Activated T-cell treated with anti-CD3 and anti-CD28 coated beads, Interleukin-2, amount 50 U/mL, for 72 hours (primary cell): ENCODE measurements around the gene EXOC4. TPM values are rescaled to one million over a fixed set of nuclear protein-coding genes. Genes with fewer than 3 reads are reported as not detected.

Source experiments
- ATAC-seq, 2 donors: fragments of 150-1000 bp; cut with Tn5 transposase; replicated peaks in 1 of 2; 2 replicates each; pipeline ENCODE4 v1.10.0; 2021; ENCODE audit warnings: moderate library complexity in 2 of 2, mild to moderate bottlenecking in 1 of 2
- DNase-seq, 2 donors: peaks; one replicate each; pipeline ENCODE4 v3.0.0; 2021 to 2022; ENCODE audit warnings: mixed read lengths in 1 of 2
- H3K27ac Mint-ChIP-seq: one replicate; pipeline ENCODE4 v1.8.0; 2022; ENCODE audit warnings: mild to moderate bottlenecking, moderate library complexity, mixed read lengths
- H3K27me3 Mint-ChIP-seq: one replicate; pipeline ENCODE4 v1.8.0; 2022; ENCODE audit warnings: low read depth, mixed read lengths
- H3K36me3 Mint-ChIP-seq, 2 donors: one replicate each; pipeline ENCODE4 v1.8.0; 2022; ENCODE audit warnings: mixed read lengths in 2 of 2, mild to moderate bottlenecking in 1 of 2; ENCODE audit not compliant: insufficient read depth in 2 of 2
- H3K4me1 Mint-ChIP-seq: one replicate; pipeline ENCODE4 v1.8.0; 2022; ENCODE audit warnings: low read depth, mixed read lengths
- H3K4me3 Mint-ChIP-seq, 2 donors: one replicate each; pipeline ENCODE4 v1.8.0; 2022; ENCODE audit warnings: mild to moderate bottlenecking in 2 of 2, mixed read lengths in 2 of 2, moderate library complexity in 2 of 2
- H3K9me3 Mint-ChIP-seq, 2 donors: one replicate each; pipeline ENCODE4 v1.8.0; 2022; ENCODE audit warnings: mixed read lengths in 2 of 2
- total RNA-seq, 2 donors: library from RNA; stranded (reverse); gene quantifications; one replicate each; pipeline ENCODE4 v1.2.3, GENCODE V29; 2022

EXOC4 gene
- total RNA-seq, 2 donors from 2014 or later: 74.1 to 76.3 TPM

- H3K4me3 Mint-ChIP-seq: no peak overlapping the region
- peaks cover 22 to 26% of the 10 kb centered on the region in 2 donors for H3K9me3 Mint-ChIP-seq
- ATAC-seq: no peak
- peaks cover 29 to 56% of the 10 kb centered on the region in 2 donors for H3K36me3 Mint-ChIP-seq
- no peaks in the 10 kb centered on the region for H3K4me1 Mint-ChIP-seq
- H3K27me3 Mint-ChIP-seq: no peaks in the 10 kb centered on the region
- H3K27ac Mint-ChIP-seq: no peak overlapping the region
- no peak for DNase-seq
Observed at GRCh38 chr7:133339772-133340171, 86.9 kb downstream of the EXOC4 start.

GRCh38 chr7:133344275-133344674 is 91.4 kb downstream of the EXOC4 start:
- DNase-seq: no peak
- Mint-ChIP-seq H3K4me1 (peaks cover 3% of the 10 kb centered on the region), H3K4me3 (no peak overlapping the region), H3K27me3 (no peaks in the 10 kb centered on the region), H3K9me3 (peaks cover 17 to 18% of the 10 kb centered on the region in 2 donors), H3K36me3 (peaks cover 17 to 42% of the 10 kb centered on the region in 2 donors), H3K27ac (no peak overlapping the region)
- no peak for ATAC-seq

GRCh38 chr7:133345690-133346421 is 93.0 kb downstream of the EXOC4 start:
- H3K36me3 Mint-ChIP-seq: peaks cover 10 to 28% of the 10 kb centered on the region in 2 donors
- no peak overlapping the region for H3K4me3 Mint-ChIP-seq
- H3K27ac Mint-ChIP-seq: no peak overlapping the region
- ATAC-seq: no peak
- no peak for DNase-seq
- H3K9me3 Mint-ChIP-seq: peaks cover 7 to 14% of the 10 kb centered on the region in 2 donors
- peaks cover 5% of the 10 kb centered on the region for H3K4me1 Mint-ChIP-seq
- H3K27me3 Mint-ChIP-seq: no peaks in the 10 kb centered on the region

- H3K27ac Mint-ChIP-seq: no peak overlapping the region
- H3K4me1 Mint-ChIP-seq: peaks cover 5% of the 10 kb centered on the region
- no peaks in the 10 kb centered on the region for H3K27me3 Mint-ChIP-seq
- DNase-seq (no peak), ATAC-seq (no peak)
- peaks cover 7 to 20% of the 10 kb centered on the region in 2 donors for H3K36me3 Mint-ChIP-seq
- no peak overlapping the region for H3K4me3 Mint-ChIP-seq
- H3K9me3 Mint-ChIP-seq: peaks cover 8% of the 10 kb centered on the region in 2 donors
Observed at GRCh38 chr7:133348250-133348649, 95.4 kb downstream of the EXOC4 start.

GRCh38 chr7:133349101-133349500 is 96.2 kb downstream of the EXOC4 start:
- Mint-ChIP-seq H3K27ac (no peak overlapping the region), H3K27me3 (no peaks in the 10 kb centered on the region), H3K4me1 (peaks cover 5% of the 10 kb centered on the region), H3K9me3 (peaks cover 11 to 12% of the 10 kb centered on the region in 2 donors), H3K36me3 (peaks cover 9 to 25% of the 10 kb centered on the region in 2 donors), H3K4me3 (no peak overlapping the region)
- ATAC-seq (no peak), DNase-seq (no peak)

- DNase-seq: no peak
- no peak for ATAC-seq
- H3K27me3 Mint-ChIP-seq: no peaks in the 10 kb centered on the region
- peaks cover 12 to 13% of the 10 kb centered on the region in 2 donors for H3K9me3 Mint-ChIP-seq
- H3K4me1 Mint-ChIP-seq: peaks cover 5% of the 10 kb centered on the region
- no peak overlapping the region for H3K4me3 Mint-ChIP-seq
- peaks cover 10 to 24% of the 10 kb centered on the region in 2 donors for H3K36me3 Mint-ChIP-seq
- no peak overlapping the region for H3K27ac Mint-ChIP-seq
Observed at GRCh38 chr7:133352430-133352829, 99.6 kb downstream of the EXOC4 start.

GRCh38 chr7:133353775-133354174 is 100.9 kb downstream of the EXOC4 start:
- H3K36me3 Mint-ChIP-seq: peaks cover 10 to 21% of the 10 kb centered on the region in 2 donors
- H3K27ac Mint-ChIP-seq: no peak overlapping the region
- H3K4me1 Mint-ChIP-seq: peaks cover 5% of the 10 kb centered on the region
- H3K4me3 Mint-ChIP-seq: no peak overlapping the region
- no peak for ATAC-seq
- H3K27me3 Mint-ChIP-seq: no peaks in the 10 kb centered on the region
- H3K9me3 Mint-ChIP-seq: peaks cover 12 to 13% of the 10 kb centered on the region in 2 donors
- no peak for DNase-seq

- peaks cover 12 to 13% of the 10 kb centered on the region in 2 donors for H3K9me3 Mint-ChIP-seq
- peaks cover 10 to 21% of the 10 kb centered on the region in 2 donors for H3K36me3 Mint-ChIP-seq
- no peaks in the 10 kb centered on the region for H3K27me3 Mint-ChIP-seq
- H3K27ac Mint-ChIP-seq: no peak overlapping the region
- no peaks in the 10 kb centered on the region for H3K4me1 Mint-ChIP-seq
- ATAC-seq: no peak
- DNase-seq: no peak
- H3K4me3 Mint-ChIP-seq: no peak overlapping the region
Observed at GRCh38 chr7:133354546-133355324, 101.9 kb downstream of the EXOC4 start.

GRCh38 chr7:133355325-133355708 is 102.4 kb downstream of the EXOC4 start:
- ATAC-seq (no peak), DNase-seq (no peak)
- Mint-ChIP-seq H3K4me3 (no peak overlapping the region), H3K36me3 (peaks cover 12 to 21% of the 10 kb centered on the region in 2 donors), H3K4me1 (no peaks in the 10 kb centered on the region), H3K27ac (no peak overlapping the region), H3K9me3 (peaks cover 13% of the 10 kb centered on the region in 2 donors), H3K27me3 (no peaks in the 10 kb centered on the region)

- no peak overlapping the region for H3K4me3 Mint-ChIP-seq
- ATAC-seq (no peak), DNase-seq (no peak)
- H3K36me3 Mint-ChIP-seq: peaks cover 12 to 21% of the 10 kb centered on the region in 2 donors
- H3K4me1 Mint-ChIP-seq: no peaks in the 10 kb centered on the region
- peaks cover 11 to 13% of the 10 kb centered on the region in 2 donors for H3K9me3 Mint-ChIP-seq
- H3K27me3 Mint-ChIP-seq: no peaks in the 10 kb centered on the region
- no peak overlapping the region for H3K27ac Mint-ChIP-seq
Observed at GRCh38 chr7:133355822-133356221, 102.9 kb downstream of the EXOC4 start.

- Mint-ChIP-seq H3K27me3 (no peaks in the 10 kb centered on the region), H3K9me3 (peaks cover 4% of the 10 kb centered on the region in 2 donors), H3K36me3 (peaks cover 6 to 10% of the 10 kb centered on the region in 2 donors), H3K4me1 (no peaks in the 10 kb centered on the region), H3K27ac (no peak overlapping the region), H3K4me3 (no peak overlapping the region)
- ATAC-seq (no peak), DNase-seq (no peak)
Observed at GRCh38 chr7:133358708-133359107, 105.8 kb downstream of the EXOC4 start.

- DNase-seq (no peak), ATAC-seq (no peak)
- H3K27ac Mint-ChIP-seq: no peak overlapping the region
- H3K36me3 Mint-ChIP-seq: peaks cover 5 to 6% of the 10 kb centered on the region in 2 donors
- no peaks in the 10 kb centered on the region for H3K27me3 Mint-ChIP-seq
- peaks cover 0 to 2% of the 10 kb centered on the region in 2 donors for H3K9me3 Mint-ChIP-seq
- H3K4me3 Mint-ChIP-seq: no peak overlapping the region
- no peaks in the 10 kb centered on the region for H3K4me1 Mint-ChIP-seq
Observed at GRCh38 chr7:133359449-133359848, 106.6 kb downstream of the EXOC4 start.

- ATAC-seq: no peak
- no peaks in the 10 kb centered on the region for H3K27me3 Mint-ChIP-seq
- peaks cover 0 to 2% of the 10 kb centered on the region in 2 donors for H3K9me3 Mint-ChIP-seq
- H3K27ac Mint-ChIP-seq: no peak overlapping the region
- no peak overlapping the region for H3K4me3 Mint-ChIP-seq
- no peak for DNase-seq
- peaks cover 5 to 6% of the 10 kb centered on the region in 2 donors for H3K36me3 Mint-ChIP-seq
- H3K4me1 Mint-ChIP-seq: no peaks in the 10 kb centered on the region
Observed at GRCh38 chr7:133360201-133360600, 107.3 kb downstream of the EXOC4 start.
